Glutamatergic neuron (in vitro differentiated cells): ENCODE data around the gene BRSK2. TPM values are rescaled to one million over a fixed set of nuclear protein-coding genes. Genes with fewer than 3 reads are reported as not detected.
A peak's percentile ranks its signal among the peaks of the same experiment; 100 is the strongest.

Source experiments
- DNase-seq: peaks from one replicate; pipeline ENCODE4 v3.0.0; 2022
- H3K27ac Mint-ChIP-seq: one replicate; pipeline ENCODE4 v1.8.0; 2020; ENCODE audit warnings: mild to moderate bottlenecking, mixed read lengths, inconsistent platforms; ENCODE audit not compliant: unreplicated experiment
- H3K27me3 Mint-ChIP-seq: one replicate; pipeline ENCODE4 v1.8.0; 2020; ENCODE audit warnings: mild to moderate bottlenecking, moderate library complexity, mixed read lengths, inconsistent platforms; ENCODE audit not compliant: unreplicated experiment
- H3K36me3 Mint-ChIP-seq: one replicate; pipeline ENCODE4 v1.8.0; 2020; ENCODE audit warnings: mild to moderate bottlenecking, mixed read lengths, inconsistent platforms; ENCODE audit not compliant: unreplicated experiment
- H3K4me1 Mint-ChIP-seq: one replicate; pipeline ENCODE4 v1.8.0; 2020; ENCODE audit warnings: mild to moderate bottlenecking, low read depth, mixed read lengths, inconsistent platforms; ENCODE audit not compliant: unreplicated experiment
- H3K4me3 Mint-ChIP-seq: one replicate; pipeline ENCODE4 v1.8.0; 2020; ENCODE audit warnings: mild to moderate bottlenecking, mixed read lengths, inconsistent platforms; ENCODE audit not compliant: unreplicated experiment
- H3K9me3 Mint-ChIP-seq: one replicate; pipeline ENCODE4 v1.8.0; 2020; ENCODE audit warnings: mild to moderate bottlenecking, moderate library complexity, mixed read lengths, inconsistent platforms; ENCODE audit not compliant: unreplicated experiment
- total RNA-seq: library from RNA; stranded (reverse); fragmentation: NEBNext Ultra II Directional; extraction: Animal tissue kit (Norgen Biotek cat#: 25700); gene quantifications from one replicate; pipeline ENCODE4 v1.2.1, GENCODE V29; 2021; ENCODE audit not compliant: unreplicated experiment
- TF ChIP-seq, protein P1 (sequence below): fragments of 200-600 bp; sonication (generic); IDR thresholded peaks from one replicate; pipeline ENCODE4 v1.5.0; 2021; ENCODE audit not compliant: partially characterized antibody, unreplicated experiment

The BRSK2 gene
- total RNA-seq, 1 donor from 2014 or later = 207 TPM

DNA sequence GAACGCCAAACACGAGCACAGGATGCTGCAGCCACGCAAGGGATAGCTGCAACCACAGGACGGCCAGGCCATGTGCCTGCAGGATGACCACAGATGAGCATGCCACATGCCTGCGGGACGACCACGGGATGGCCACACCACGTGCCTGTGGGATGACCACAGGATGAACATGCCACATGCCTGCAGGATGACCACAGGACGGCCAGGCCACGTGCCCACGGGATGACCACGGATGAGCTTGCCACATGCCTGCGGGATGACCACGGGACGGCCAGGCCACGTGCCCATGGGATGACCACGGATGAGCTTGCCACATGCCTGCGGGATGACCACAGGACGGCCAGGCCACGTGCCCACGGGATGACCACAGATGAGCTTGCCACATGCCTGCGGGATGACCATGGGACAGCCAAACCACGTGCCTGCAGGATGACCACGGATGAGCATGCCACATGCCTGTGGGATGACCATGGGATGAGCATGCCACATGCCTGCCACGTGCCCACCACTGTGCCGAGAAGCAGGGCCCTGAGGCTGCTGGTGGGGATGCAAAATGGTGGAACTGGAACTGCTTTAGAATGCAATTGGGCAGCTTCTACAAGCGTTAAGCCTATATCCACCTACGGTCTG lies 109.6 kb downstream of the BRSK2 start:
- H3K4me1 Mint-ChIP-seq = peaks cover 12% of the 10 kb centered on the region
- peaks cover 23% of the 10 kb centered on the region for H3K36me3 Mint-ChIP-seq
- H3K4me3 Mint-ChIP-seq = no peak overlapping the region
- TF ChIP-seq, protein P1, sequence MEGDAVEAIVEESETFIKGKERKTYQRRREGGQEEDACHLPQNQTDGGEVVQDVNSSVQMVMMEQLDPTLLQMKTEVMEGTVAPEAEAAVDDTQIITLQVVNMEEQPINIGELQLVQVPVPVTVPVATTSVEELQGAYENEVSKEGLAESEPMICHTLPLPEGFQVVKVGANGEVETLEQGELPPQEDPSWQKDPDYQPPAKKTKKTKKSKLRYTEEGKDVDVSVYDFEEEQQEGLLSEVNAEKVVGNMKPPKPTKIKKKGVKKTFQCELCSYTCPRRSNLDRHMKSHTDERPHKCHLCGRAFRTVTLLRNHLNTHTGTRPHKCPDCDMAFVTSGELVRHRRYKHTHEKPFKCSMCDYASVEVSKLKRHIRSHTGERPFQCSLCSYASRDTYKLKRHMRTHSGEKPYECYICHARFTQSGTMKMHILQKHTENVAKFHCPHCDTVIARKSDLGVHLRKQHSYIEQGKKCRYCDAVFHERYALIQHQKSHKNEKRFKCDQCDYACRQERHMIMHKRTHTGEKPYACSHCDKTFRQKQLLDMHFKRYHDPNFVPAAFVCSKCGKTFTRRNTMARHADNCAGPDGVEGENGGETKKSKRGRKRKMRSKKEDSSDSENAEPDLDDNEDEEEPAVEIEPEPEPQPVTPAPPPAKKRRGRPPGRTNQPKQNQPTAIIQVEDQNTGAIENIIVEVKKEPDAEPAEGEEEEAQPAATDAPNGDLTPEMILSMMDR = no peak
- H3K27me3 Mint-ChIP-seq = peaks cover 12% of the 10 kb centered on the region
- no peak for DNase-seq
- peaks cover 11% of the 10 kb centered on the region for H3K9me3 Mint-ChIP-seq
- H3K27ac Mint-ChIP-seq = no peak overlapping the region

DNA sequence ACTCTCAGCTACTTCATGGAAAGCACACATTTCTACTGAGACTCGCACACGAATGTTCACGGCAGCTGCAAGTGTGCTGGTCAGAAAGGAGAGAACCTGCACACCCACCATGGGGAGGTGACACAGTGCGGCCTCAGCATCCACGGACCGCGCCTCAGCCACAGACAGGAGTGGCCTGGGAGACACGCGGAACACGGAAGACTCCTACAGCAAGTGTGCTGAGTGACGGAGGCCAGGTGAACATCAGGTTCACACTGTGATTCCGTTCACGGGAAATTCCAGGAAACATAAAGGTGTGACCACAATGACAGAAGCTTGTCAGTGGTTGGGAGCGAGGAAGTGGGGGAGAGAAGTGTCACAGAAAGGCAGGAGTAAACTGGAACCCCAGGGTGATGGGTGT lies 110.2 kb downstream of the BRSK2 start:
- H3K36me3 Mint-ChIP-seq = peaks cover 19% of the 10 kb centered on the region
- H3K4me3 Mint-ChIP-seq = peak overlapping the region; percentile 10
- H3K27me3 Mint-ChIP-seq = peaks cover 12% of the 10 kb centered on the region
- TF ChIP-seq, protein P1 = no peak
- H3K4me1 Mint-ChIP-seq = peaks cover 12% of the 10 kb centered on the region
- H3K9me3 Mint-ChIP-seq = peaks cover 11% of the 10 kb centered on the region
- H3K27ac Mint-ChIP-seq = no peak overlapping the region
- DNase-seq = no peak

DNA sequence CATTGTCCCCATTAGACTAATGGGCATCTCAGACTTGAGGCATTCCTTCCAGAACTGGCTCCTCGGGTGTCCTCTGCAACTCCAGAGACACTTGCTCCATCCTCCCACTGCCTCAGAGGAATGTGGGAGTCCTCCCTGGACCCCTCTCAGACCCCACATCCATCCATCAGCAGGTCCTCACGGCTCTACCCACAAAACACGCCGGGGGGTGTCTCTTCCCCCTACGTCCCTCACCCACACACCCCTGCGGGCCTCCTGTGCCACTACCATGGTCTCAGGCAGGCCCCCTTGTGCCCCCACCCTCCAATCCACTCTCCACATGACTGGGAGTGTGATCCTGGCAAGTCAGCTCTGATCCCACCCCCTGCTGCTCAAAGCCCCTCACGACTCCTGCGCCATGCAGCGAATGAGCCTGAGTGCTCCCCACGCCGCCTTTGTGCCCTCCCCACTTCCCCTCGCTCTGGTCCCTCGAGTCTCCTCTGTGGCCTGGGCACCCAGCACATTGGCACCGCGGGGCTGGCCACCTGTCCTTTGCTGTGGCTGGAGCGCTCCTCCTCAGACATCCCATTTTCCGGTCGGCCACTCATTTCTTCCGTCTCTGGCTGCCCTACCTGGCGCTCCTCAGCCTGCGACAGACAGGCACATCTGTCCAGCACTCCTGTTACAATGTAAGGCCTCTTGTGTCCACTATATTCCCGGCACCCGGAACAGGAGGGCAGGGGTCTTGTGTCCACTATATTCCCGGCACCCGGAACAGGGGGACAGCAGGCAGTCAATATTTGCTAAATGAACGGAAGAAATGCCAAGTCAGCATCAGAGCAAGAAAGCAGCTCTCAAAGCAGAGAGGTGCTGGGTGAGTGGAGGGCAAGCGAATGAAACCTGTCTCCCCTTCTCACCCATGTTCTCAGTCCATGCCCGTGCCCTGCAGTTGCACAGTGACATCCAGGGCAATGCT lies 111.0 kb downstream of the BRSK2 start:
- Mint-ChIP-seq H3K36me3 (peaks cover 17% of the 10 kb centered on the region), H3K9me3 (peaks cover 11% of the 10 kb centered on the region), H3K4me3 (no peak overlapping the region), H3K4me1 (peaks cover 12% of the 10 kb centered on the region), H3K27me3 (peaks cover 14% of the 10 kb centered on the region), H3K27ac (no peak overlapping the region)
- TF ChIP-seq, protein P1 = no peak
- DNase-seq = no peak

DNA sequence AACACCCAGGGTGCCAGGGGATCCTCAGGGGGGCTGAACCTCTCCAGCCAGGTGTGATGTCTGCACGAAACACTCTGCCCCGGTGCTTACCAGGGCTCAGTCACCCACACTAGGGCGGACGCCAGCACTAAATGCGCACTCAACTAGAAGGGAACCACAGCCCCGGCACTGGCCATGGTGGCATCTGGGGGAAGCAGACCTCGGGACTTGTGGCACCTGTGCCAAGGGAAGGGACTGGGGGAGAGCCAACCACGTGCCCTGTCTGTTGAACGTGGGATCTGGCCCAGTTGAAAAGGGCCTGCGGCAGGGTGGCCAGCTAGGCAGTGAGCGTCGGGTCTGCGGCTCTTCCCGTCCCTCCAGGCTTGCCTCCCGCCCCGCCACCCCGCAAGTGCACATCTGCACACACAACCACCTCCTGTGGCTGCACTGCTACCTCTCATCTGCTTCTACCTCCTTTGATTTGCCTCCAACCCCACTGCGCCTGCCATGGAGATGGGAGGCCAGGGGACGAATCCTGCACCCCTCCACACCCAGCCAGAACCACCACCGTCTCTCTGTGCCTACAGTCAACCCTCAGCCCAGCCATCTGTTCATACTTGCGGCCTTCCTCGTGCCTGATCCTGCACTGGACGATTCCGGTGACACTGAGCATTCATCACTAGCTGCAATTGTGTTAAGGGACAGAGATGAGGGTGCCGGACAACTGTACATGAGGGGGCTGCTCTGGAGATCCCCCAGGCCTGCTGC lies 111.9 kb downstream of the BRSK2 start:
- Mint-ChIP-seq H3K4me3 (peak overlapping the region; percentile 25), H3K27ac (peak overlapping the region; percentile 62), H3K9me3 (peaks cover 11% of the 10 kb centered on the region), H3K4me1 (peaks cover 16% of the 10 kb centered on the region), H3K36me3 (peaks cover 11% of the 10 kb centered on the region), H3K27me3 (peaks cover 14% of the 10 kb centered on the region)
- DNase-seq = no peak
- TF ChIP-seq, protein P1 = no peak
